Measurements from ENCODE around the gene SHQ1. TPM values are rescaled to one million over a fixed set of nuclear protein-coding genes. Genes with fewer than 3 reads are reported as not detected.

The SHQ1 gene
- total and polyA plus RNA-seq, 2 of the 4 experiments (the other 2 are of a cell fraction): 10.4 to 19.4 TPM

DNA sequence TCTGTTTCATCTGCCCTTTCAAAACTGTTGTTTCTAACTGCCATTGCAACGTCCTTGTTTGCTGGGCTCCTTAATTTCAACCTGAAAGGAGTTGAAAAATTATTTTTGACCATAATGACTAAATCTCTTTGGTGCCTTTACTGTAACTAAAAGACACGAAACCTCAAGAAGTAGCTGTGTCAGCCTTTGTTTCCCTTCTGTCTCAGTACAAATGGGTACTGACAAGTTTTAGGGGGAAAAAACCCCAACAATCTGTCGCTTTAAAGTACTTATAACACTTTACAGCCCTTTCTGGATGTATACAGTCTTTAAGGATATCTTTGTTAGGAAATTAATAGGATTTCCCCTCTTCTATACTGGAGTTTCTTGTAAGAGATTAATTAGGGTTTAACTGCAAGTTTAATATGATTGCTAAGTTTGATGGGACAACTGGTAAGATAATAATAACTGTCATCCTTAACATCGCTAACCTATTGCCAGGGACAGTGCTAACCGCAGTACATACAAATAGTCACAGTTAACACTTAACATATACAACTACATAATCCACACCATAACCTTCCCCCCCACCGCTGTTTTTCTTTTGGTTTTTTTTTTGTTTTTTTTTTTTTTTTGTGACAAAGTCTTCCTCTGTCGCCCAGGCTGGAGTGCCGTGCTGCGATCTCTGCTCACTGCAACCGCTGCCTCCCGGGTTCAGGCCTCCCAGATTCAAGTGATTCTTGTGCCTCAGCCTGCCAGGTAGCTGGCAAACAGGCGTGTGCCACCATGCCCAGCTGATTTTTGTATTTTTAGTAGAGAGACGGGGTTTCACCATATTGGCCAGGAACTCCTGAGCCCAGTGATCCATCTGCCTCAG is 41.3 kb upstream of the SHQ1 start:
- peak overlapping the region in 1 of 2 experiments; percentile 49; a peak in 2 of 4 replicates for H4K8ac ChIP-seq (ENCODE audit: low read depth in 2 of 2, low read length in 2 of 2)
- peak overlapping the region; percentile 0 for H2BK5ac ChIP-seq (ENCODE audit: low read depth, low read length, poor library complexity, severe bottlenecking)
- no TSS peak for BruUV-seq (replicated peaks)
- ATAC-seq (ENCODE audit: low read depth) (no peak), DNase-seq (no peak)
- no peak overlapping the region for H2AFZ ChIP-seq (replicated peaks; ENCODE audit: low read length, poor library complexity)
- peak overlapping the region; percentile 85 for H4K5ac ChIP-seq (ENCODE audit: low read depth, low read length)
- H3K9ac ChIP-seq (ENCODE audit: low read depth, low read length): peak overlapping the region; percentile 88
- intact Hi-C loops (cut with micrococcal nuclease): loop anchor here (2.0 to 5.0 kb wide), 3 partner anchors 41 to 442 kb away; partner anchors contain the start of genes PPP4R2, RYBP and SHQ1
- peaks cover 0 to 23% of the 10 kb centered on the region in 2 experiments; a peak in 3 of 4 replicates for H3K79me1 ChIP-seq (ENCODE audit: low read depth in 1 of 2, low read length in 2 of 2)
- peak overlapping the region; percentile 1; the same call in 1 of the 2 replicates for H4K91ac ChIP-seq (ENCODE audit: insufficient read depth, low read depth, low read length)
- POLR2A ChIA-PET (ENCODE audit: unreplicated experiment): no interaction called here
- peak overlapping the region; percentile 62 for H3K4ac ChIP-seq (ENCODE audit: low read depth, low read length)
- H3K27ac ChIP-seq (ENCODE audit: insufficient read depth, low read length): peak overlapping the region; percentile 79; the same call in 1 of the 2 replicates
- CTCF ChIA-PET: interaction anchor here (1.0 kb wide), 1 partner anchor 38 kb away, joined by 3 read pairs; no protein-coding TSS in a partner anchor
- H3K9me1 ChIP-seq (ENCODE audit: insufficient read depth, low read length): peaks cover 12% of the 10 kb centered on the region
- no peak for TF ChIP-seq RFX5 (IDR thresholded peaks at IDR 0.05; ENCODE audit: low read depth, low read length)
- TF ChIP-seq MAFK (IDR thresholded peaks at IDR 0.05; ENCODE audit: low read depth, low read length): peak; percentile 1; the same call in 1 of the 2 replicates
- H2AK5ac ChIP-seq (ENCODE audit: low read depth, low read length): peak overlapping the region; percentile 77; the same call in 1 of the 2 replicates
- peak overlapping the region; percentile 53 for H3K4me3 ChIP-seq (ENCODE audit: insufficient read depth, low read depth, low read length)
- in situ Hi-C loops (cut with MboI; ENCODE audit: low sequenced_read_pairs): no loop called here
- peaks cover 21% of the 10 kb centered on the region for H3K4me1 ChIP-seq (ENCODE audit: control insufficient read depth, insufficient read depth, low read length)
- peak overlapping the region; percentile 78 for H3K23ac ChIP-seq (ENCODE audit: low read depth, low read length)
- peaks cover 8% of the 10 kb centered on the region; the same call in 1 of the 2 replicates for H4K20me1 ChIP-seq (ENCODE audit: insufficient read depth, low read length)
- H2BK15ac ChIP-seq (ENCODE audit: low read depth, low read length): peak overlapping the region; percentile 58; the same call in 2 of the 3 replicates
- WGBS, 2 experiments (ENCODE audit: extremely low coverage in 2 of 2, insufficient read length in 1 of 2): 87% methylated on average over 3 of the region's 13 CpGs; no CpG with 5 or more reads in 1 of the 2 experiments
- H3K14ac ChIP-seq (replicated peaks; ENCODE audit: low read depth, low read length): peak overlapping the region; percentile 39
- no peaks in the 10 kb centered on the region for H3K27me3 ChIP-seq (ENCODE audit: control insufficient read depth, insufficient read depth, low read length)
- peak overlapping the region; percentile 97 for H3K4me2 ChIP-seq (ENCODE audit: low read depth, low read length)
- no peaks in the 10 kb centered on the region for H3K9me3 ChIP-seq (ENCODE audit: control insufficient read depth, insufficient read depth, low read length)
- H2BK120ac ChIP-seq (ENCODE audit: low read depth, low read length): peak overlapping the region; percentile 59
- no peak overlapping the region; the same call in 1 of the 2 replicates for H2BK20ac ChIP-seq (ENCODE audit: low read depth, low read length)
- H2AK9ac ChIP-seq (replicated peaks; ENCODE audit: low read depth, low read length, poor library complexity): no peak overlapping the region
- dilution Hi-C loops (cut with HindIII; ENCODE audit: low sequenced_read_pairs, unreplicated experiment): no loop called here
- peak overlapping the region; percentile 89 for H3K18ac ChIP-seq (ENCODE audit: low read depth, low read length)
- H3K56ac ChIP-seq (ENCODE audit: extremely low read depth, insufficient read depth, low read length): no peak overlapping the region
- no peaks in the 10 kb centered on the region for H3K36me3 ChIP-seq (ENCODE audit: control insufficient read depth, insufficient read depth, low read length)
